A549 (cell line): Measurements from ENCODE around the gene COMMD2. TPM values are rescaled to one million over a fixed set of nuclear protein-coding genes. Genes with fewer than 3 reads are reported as not detected.
A peak's percentile ranks its signal among the peaks of the same experiment; 100 is the strongest.

Experiments used
- ATAC-seq, 2 experiments: fragments of 200-7000 bp in 1 of 2; fragments of >200 bp in 1 of 2; cut with Nextera tagmentation in 1 of 2; cut with Tn5 transposase in 1 of 2; 3 replicates each; pipeline versions ENCODE4 v1.8.0 to v1.9.1; 2018 to 2020; ENCODE audit warnings: mild to moderate bottlenecking in 1 of 2, moderate library complexity in 1 of 2
- CTCF ChIA-PET: fragments of 300-600 bp; sonication (Branson Sonifier 250); formaldehyde crosslinking; extraction: SDS; loops from one replicate; lab custom pipeline; 2021; ENCODE audit warnings: antibody characterized with exemption, inconsistent platforms; lab: Yijun Ruan, JAX
- POLR2A ChIA-PET: fragments of 350-600 bp; formaldehyde crosslinking; extraction: SDS; loops from one replicate; lab custom pipeline; 2021; ENCODE audit warnings: antibody characterized with exemption, inconsistent platforms; lab: Yijun Ruan, JAX
- DNase-seq, 2 experiments: peaks; one replicate each; pipeline versions ENCODE4 v3.0.0 to v3.0.0-alpha.2; 2011 to 2016; ENCODE audit warnings: low read depth in 1 of 2, low spot score in 1 of 2
- FAIRE-seq: peaks from 2 replicates; lab custom pipeline; 2011; peaks lifted over from hg19 to GRCh38; lab: Jason Lieb, UNC
- H3K27ac ChIP-seq, 2 experiments: fragments of >200 bp; sonication (Bioruptor Twin); formaldehyde crosslinking; 3 replicates each; pipeline ENCODE4 v1.5.1; 2016 to 2017
- H3K4me1 ChIP-seq: fragments of >200 bp; sonication (Bioruptor Twin); formaldehyde crosslinking; 3 replicates; pipeline ENCODE4 v1.6.1; 2016
- H3K4me2 ChIP-seq: fragments of >200 bp; sonication (Bioruptor Twin); formaldehyde crosslinking; 3 replicates; pipeline ENCODE4 v1.6.1; 2016
- H3K4me3 ChIP-seq: fragments of >200 bp; sonication (Bioruptor Twin); formaldehyde crosslinking; 3 replicates; pipeline ENCODE4 v1.5.1; 2016
- H3K9me3 ChIP-seq: fragments of >200 bp; sonication (Bioruptor Twin); formaldehyde crosslinking; 3 replicates; pipeline ENCODE4 v1.6.1; 2016
- BCL3 ChIP-seq: fragments of >200 bp; sonication (Bioruptor Twin); formaldehyde crosslinking; IDR thresholded peaks from 3 replicates; pipeline ENCODE4 v1.6.1; 2016
- BHLHE40 ChIP-seq: IDR thresholded peaks from 2 replicates; pipeline ENCODE4 v1.6.1; 2012; ENCODE audit warnings: low read depth, low read length, inconsistent platforms
- CBX2 ChIP-seq: fragments of 200-600 bp; sonication (generic); IDR thresholded peaks from 2 replicates; pipeline ENCODE4 v1.6.1; 2016; ENCODE audit warnings: low read depth, mild to moderate bottlenecking, borderline replicate concordance
- CHD4 ChIP-seq: fragments of 200-600 bp; sonication (generic); IDR thresholded peaks from 2 replicates; pipeline ENCODE4 v1.6.1; 2016; ENCODE audit warnings: antibody characterized with exemption, mild to moderate bottlenecking, borderline replicate concordance
- E2F6 ChIP-seq: IDR thresholded peaks from 2 replicates; pipeline ENCODE4 v1.6.1; 2012; ENCODE audit warnings: low read depth, borderline replicate concordance
- EHMT2 ChIP-seq: fragments of 200-600 bp; sonication (generic); IDR thresholded peaks from 2 replicates; pipeline ENCODE4 v1.6.1; 2016; ENCODE audit warnings: antibody characterized with exemption, low read depth, mild to moderate bottlenecking, moderate library complexity
- ELK1 ChIP-seq: fragments of 150-350 bp; IDR thresholded peaks from 2 replicates; pipeline ENCODE4 v1.6.1; 2014; ENCODE audit warnings: low read depth, mild to moderate bottlenecking, low read length
- ESRRA ChIP-seq: fragments of 150-350 bp; IDR thresholded peaks from 2 replicates; pipeline ENCODE4 v1.6.1; 2014; ENCODE audit warnings: mild to moderate bottlenecking, low read length, borderline replicate concordance
- HDAC2 ChIP-seq: fragments of 200-600 bp; sonication (generic); IDR thresholded peaks from 2 replicates; pipeline ENCODE4 v1.6.1; 2016
- HEYL ChIP-seq: fragments of 250-450 bp; sonication (Bioruptor Pico); IDR thresholded peaks from 2 replicates; pipeline ENCODE4 v1.8.0; 2021; ENCODE audit warnings: mild to moderate bottlenecking, moderate library complexity
- HOXB13 ChIP-seq: fragments of 250-450 bp; sonication (Bioruptor Pico); IDR thresholded peaks from 2 replicates; pipeline ENCODE4 v1.5.0; 2020; ENCODE audit warnings: low read depth, mild to moderate bottlenecking, moderate library complexity
- HOXB5 ChIP-seq: fragments of 250-450 bp; sonication (Bioruptor Pico); IDR thresholded peaks from 2 replicates; pipeline ENCODE4 v1.5.0; 2020; ENCODE audit warnings: mild to moderate bottlenecking, moderate library complexity
- MAZ ChIP-seq: fragments of 150-350 bp; IDR thresholded peaks from 2 replicates; pipeline ENCODE4 v1.6.1; 2014; ENCODE audit warnings: antibody characterized with exemption, low read depth, low read length, borderline replicate concordance
- NR3C1 ChIP-seq: fragments of >200 bp; sonication (Bioruptor Twin); formaldehyde crosslinking; IDR thresholded peaks from 3 replicates; pipeline ENCODE4 v1.6.1; 2017
- PBX3 ChIP-seq: IDR thresholded peaks from 2 replicates; pipeline ENCODE4 v1.6.1; 2012
- PHF8 ChIP-seq: fragments of 200-600 bp; sonication (generic); IDR thresholded peaks from 2 replicates; pipeline ENCODE4 v1.6.1; 2016; ENCODE audit warnings: low read depth, mild to moderate bottlenecking, antibody characterized with exemption, moderate library complexity, borderline replicate concordance
- RAD21 ChIP-seq, 2 experiments: fragments of >200 bp in 1 of 2; sonication (Bioruptor Twin) in 1 of 2; formaldehyde crosslinking in 1 of 2; IDR thresholded peaks in 1 of 2; conservative IDR thresholded peaks in 1 of 2; 2 replicates in 1 of 2; 3 replicates in 1 of 2; pipeline ENCODE4 v1.6.1; 2012 to 2018; ENCODE audit warnings: inconsistent platforms in 1 of 2
- SREBF2 ChIP-seq: fragments of 450-650 bp; IDR thresholded peaks from 2 replicates; pipeline ENCODE4 v1.6.1; 2014; ENCODE audit warnings: mild to moderate bottlenecking, moderate library complexity
- WGBS: methylation state at CpG from one replicate; pipeline ENCODE4 v1.1.6; 2017; ENCODE audit errors: missing lambda C conversion rate; 5-methylcytosine and 5-hydroxymethylcytosine counted together
- polyA plus RNA-seq, 4 experiments: library from polyadenylated mRNA; depleted of rRNA in 3 of 4; stranded (reverse); fragments of >200 nt; fragmentation: RNase III in 1 of 4; extraction: RNeasy Plus Mini Kit Qiagen cat#74134 plus additional on column Dnase treatment in 1 of 4; gene quantifications; 2 replicates in 3 of 4; 3 replicates in 1 of 4; pipeline ENCODE4 v1.2.3, GENCODE V29; 2011 to 2017
- TF ChIP-seq, protein P1 (sequence below): fragments of 200-600 bp; sonication (generic); IDR thresholded peaks from 2 replicates; pipeline ENCODE4 v1.6.1; 2016; ENCODE audit warnings: antibody characterized with exemption, mild to moderate bottlenecking, moderate library complexity
- TF ChIP-seq, protein P2 (sequence below): fragments of >200 bp; sonication (Bioruptor Twin); formaldehyde crosslinking; IDR thresholded peaks from 2 replicates; pipeline ENCODE4 v1.6.1; 2016
- TF ChIP-seq, protein P3 (sequence below): fragments of 250-450 bp; sonication (Bioruptor Pico); IDR thresholded peaks from 2 replicates; pipeline ENCODE4 v1.5.0; 2020; ENCODE audit warnings: low read depth, mild to moderate bottlenecking, moderate library complexity

COMMD2 gene
- polyA plus RNA-seq, 2 of the 4 experiments (the other 2 are of a cell fraction): 20.5 to 76.1 TPM

DNA sequence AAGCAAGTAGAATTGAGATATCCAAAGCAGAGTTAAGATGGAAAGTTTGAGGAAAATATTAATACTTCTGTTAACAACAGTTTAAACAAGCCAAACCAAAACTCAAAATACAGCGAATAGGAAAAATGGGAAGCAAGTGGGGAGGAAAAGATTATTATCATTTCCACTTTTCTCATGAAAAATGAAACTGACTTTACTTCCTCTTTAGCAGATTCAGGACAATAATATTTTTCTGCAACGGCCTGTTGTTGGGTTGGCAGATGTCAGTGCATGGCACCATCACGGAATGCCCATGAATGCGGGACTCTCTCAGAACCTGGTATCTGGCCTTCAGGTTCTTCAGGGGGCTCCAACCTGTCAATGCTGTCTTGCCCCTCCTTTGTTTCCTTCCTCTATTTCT is 28.9 kb upstream of the COMMD2 start:
- no peak overlapping the region for H3K4me3 ChIP-seq
- ChIA-PET CTCF (interaction anchor here (1.9 kb wide), 1 partner anchor 9 kb away, joined by 21 read pairs; no protein-coding TSS in a partner anchor), POLR2A (no interaction called here)
- H3K4me2 ChIP-seq: no peak overlapping the region
- WGBS: 94% methylated on average over 4 of the region's 4 CpGs
- H3K4me1 ChIP-seq: peaks cover 18% of the 10 kb centered on the region
- H3K27ac ChIP-seq: no peak overlapping the region
- DNase-seq (no peak), FAIRE-seq (no peak), ATAC-seq (no peak)
- H3K9me3 ChIP-seq: no peaks in the 10 kb centered on the region
- TF ChIP-seq, protein P1, sequence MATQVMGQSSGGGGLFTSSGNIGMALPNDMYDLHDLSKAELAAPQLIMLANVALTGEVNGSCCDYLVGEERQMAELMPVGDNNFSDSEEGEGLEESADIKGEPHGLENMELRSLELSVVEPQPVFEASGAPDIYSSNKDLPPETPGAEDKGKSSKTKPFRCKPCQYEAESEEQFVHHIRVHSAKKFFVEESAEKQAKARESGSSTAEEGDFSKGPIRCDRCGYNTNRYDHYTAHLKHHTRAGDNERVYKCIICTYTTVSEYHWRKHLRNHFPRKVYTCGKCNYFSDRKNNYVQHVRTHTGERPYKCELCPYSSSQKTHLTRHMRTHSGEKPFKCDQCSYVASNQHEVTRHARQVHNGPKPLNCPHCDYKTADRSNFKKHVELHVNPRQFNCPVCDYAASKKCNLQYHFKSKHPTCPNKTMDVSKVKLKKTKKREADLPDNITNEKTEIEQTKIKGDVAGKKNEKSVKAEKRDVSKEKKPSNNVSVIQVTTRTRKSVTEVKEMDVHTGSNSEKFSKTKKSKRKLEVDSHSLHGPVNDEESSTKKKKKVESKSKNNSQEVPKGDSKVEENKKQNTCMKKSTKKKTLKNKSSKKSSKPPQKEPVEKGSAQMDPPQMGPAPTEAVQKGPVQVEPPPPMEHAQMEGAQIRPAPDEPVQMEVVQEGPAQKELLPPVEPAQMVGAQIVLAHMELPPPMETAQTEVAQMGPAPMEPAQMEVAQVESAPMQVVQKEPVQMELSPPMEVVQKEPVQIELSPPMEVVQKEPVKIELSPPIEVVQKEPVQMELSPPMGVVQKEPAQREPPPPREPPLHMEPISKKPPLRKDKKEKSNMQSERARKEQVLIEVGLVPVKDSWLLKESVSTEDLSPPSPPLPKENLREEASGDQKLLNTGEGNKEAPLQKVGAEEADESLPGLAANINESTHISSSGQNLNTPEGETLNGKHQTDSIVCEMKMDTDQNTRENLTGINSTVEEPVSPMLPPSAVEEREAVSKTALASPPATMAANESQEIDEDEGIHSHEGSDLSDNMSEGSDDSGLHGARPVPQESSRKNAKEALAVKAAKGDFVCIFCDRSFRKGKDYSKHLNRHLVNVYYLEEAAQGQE: no peak
- no peak for TF ChIP-seq ELK1
- TF ChIP-seq MAZ: no peak
- no peak for TF ChIP-seq CHD4
- no peak for TF ChIP-seq HOXB5 (CRISPR knock-in tag)
- TF ChIP-seq BCL3: no peak
- no peak for TF ChIP-seq CBX2
- TF ChIP-seq, protein P2, sequence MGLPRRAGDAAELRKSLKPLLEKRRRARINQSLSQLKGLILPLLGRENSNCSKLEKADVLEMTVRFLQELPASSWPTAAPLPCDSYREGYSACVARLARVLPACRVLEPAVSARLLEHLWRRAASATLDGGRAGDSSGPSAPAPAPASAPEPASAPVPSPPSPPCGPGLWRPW: no peak
- TF ChIP-seq EHMT2: no peak
- TF ChIP-seq PBX3: no peak
- no peak for TF ChIP-seq NR3C1
- TF ChIP-seq ESRRA: no peak

DNA sequence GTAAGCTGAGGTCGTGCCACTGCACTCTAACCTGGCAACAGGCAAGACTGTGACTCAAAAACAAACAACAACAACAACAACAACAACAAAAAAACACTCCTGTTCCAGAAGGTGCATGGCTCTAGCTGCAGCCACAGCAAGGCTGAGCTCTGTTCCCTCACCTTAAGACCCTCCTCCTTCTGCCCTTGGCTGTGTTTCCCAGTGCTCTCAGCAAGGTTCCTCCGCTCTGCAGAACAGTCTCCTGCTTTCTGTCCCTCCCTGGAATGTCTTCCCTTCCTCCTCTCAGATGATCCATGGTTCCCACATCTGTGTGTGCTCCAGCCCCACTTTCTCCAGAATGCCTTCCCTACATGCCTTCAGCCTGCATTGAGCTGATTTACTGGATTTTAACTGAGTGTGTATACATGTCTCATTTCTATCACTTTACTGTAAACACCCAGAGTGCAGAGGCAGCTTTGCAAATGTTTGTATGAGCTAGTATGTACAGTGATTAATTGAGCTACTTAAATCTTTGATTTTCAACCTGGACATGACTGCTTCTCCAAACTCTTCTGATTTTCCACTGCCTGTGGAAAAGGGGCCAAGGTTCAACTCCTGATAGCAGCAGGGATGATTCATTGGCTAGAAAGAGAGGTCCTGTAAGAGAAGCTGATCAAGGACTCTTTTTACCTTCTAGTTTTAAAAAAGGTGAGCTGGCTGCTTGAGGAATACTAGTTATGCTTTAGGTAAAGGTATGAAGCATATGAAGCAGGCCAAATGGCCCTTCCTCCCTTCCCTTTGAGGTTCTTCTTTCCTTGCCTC is 25.3 kb upstream of the COMMD2 start:
- no peaks in the 10 kb centered on the region for H3K4me1 ChIP-seq
- ATAC-seq (peak in 1 of 2 experiments; percentile 42; a peak in 2 of 6 replicates), DNase-seq (no peak), FAIRE-seq (no peak)
- H3K9me3 ChIP-seq: no peaks in the 10 kb centered on the region
- no peak overlapping the region for H3K4me3 ChIP-seq
- ChIA-PET CTCF (interaction anchor here (0.9 to 19.5 kb wide), 5 partner anchors 8 to 283 kb away, joined by 3 to 231 read pairs (median 8); partner anchors contain the start of gene COMMD2), POLR2A (no interaction called here)
- H3K27ac ChIP-seq: no peak overlapping the region
- WGBS: 68% methylated on average over 2 of the region's 2 CpGs
- TF ChIP-seq HOXB13 (CRISPR knock-in tag) (no peak), E2F6 (no peak), HOXB5 (CRISPR knock-in tag) (no peak), RAD21 (conservative IDR thresholded peaks at IDR 0.05 in 1 of 2, IDR thresholded peaks at IDR 0.05 in 1 of 2) (no peak), BHLHE40 (no peak), PHF8 (no peak), SREBF2 (no peak), MAZ (no peak), HEYL (no peak), HDAC2 (no peak)
- TF ChIP-seq, protein P1: no peak
- TF ChIP-seq, protein P3, sequence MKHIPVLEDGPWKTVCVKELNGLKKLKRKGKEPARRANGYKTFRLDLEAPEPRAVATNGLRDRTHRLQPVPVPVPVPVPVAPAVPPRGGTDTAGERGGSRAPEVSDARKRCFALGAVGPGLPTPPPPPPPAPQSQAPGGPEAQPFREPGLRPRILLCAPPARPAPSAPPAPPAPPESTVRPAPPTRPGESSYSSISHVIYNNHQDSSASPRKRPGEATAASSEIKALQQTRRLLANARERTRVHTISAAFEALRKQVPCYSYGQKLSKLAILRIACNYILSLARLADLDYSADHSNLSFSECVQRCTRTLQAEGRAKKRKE: no peak
- H3K4me2 ChIP-seq: peak overlapping the region; percentile 0; the same call in 1 of the 3 replicates
